ENCODE measurements around the gene HMX1. TPM values are rescaled to one million over a fixed set of nuclear protein-coding genes. Genes with fewer than 3 reads are reported as not detected.

Gene HMX1
- total RNA-seq, 4 donors from 2014 or later, result 2.6 TPM; not detected in 3

- Histone ChIP-seq H3K4me3 (replicated peaks in 1 of 3) (no peak overlapping the region), H3K27me3 (no peaks in the 10 kb centered on the region), H3K4me1 (no peaks in the 10 kb centered on the region), H3K36me3 (no peaks in the 10 kb centered on the region), H3K9me3 (no peaks in the 10 kb centered on the region), H3K27ac (no peak overlapping the region)
- 40 to 48% methylated on average over 9 of the region's 9 CpGs for WGBS, 2 donors
- intact Hi-C loops (cut with DNase I), result no loop called here
- TF ChIP-seq POLR2A (IDR thresholded peaks at IDR 0.05), result no peak
- TF ChIP-seq CTCF (IDR thresholded peaks at IDR 0.05), result no peak
- no peak for DNase-seq
Observed at GRCh38 chr4:8909548-8909947, 37.9 kb upstream of the HMX1 start.

- DNase-seq, result no peak
- H3K4me3 ChIP-seq (replicated peaks in 1 of 3), result no peak overlapping the region
- no peaks in the 10 kb centered on the region for H3K27me3 ChIP-seq
- WGBS, 2 donors, result 79 to 80% methylated on average over 18 to 19 of the region's 34 CpGs
- H3K4me1 ChIP-seq, result no peaks in the 10 kb centered on the region
- no peak for TF ChIP-seq CTCF (IDR thresholded peaks at IDR 0.05)
- no peak for TF ChIP-seq POLR2A (IDR thresholded peaks at IDR 0.05)
- no peak overlapping the region for H3K27ac ChIP-seq
- intact Hi-C loops (cut with DNase I), result no loop called here
- no peaks in the 10 kb centered on the region for H3K9me3 ChIP-seq
- no peaks in the 10 kb centered on the region for H3K36me3 ChIP-seq
Observed at GRCh38 chr4:8908206-8908893, 36.7 kb upstream of the HMX1 start.

- 68 to 69% methylated on average over 4 of the region's 14 CpGs for WGBS, 2 donors
- H3K27me3 ChIP-seq, result no peaks in the 10 kb centered on the region
Observed at GRCh38 chr4:8907596-8908205, 36.1 kb upstream of the HMX1 start.

GRCh38 chr4:8906991-8907595, 35.5 kb upstream of the HMX1 start:
- 85 to 89% methylated on average over 20 of the region's 22 CpGs for WGBS, 2 donors
- intact Hi-C loops (cut with DNase I), result no loop called here
- H3K9me3 ChIP-seq, result no peaks in the 10 kb centered on the region
- no peak overlapping the region for H3K4me3 ChIP-seq (replicated peaks in 1 of 3)
- no peak for DNase-seq
- no peaks in the 10 kb centered on the region for H3K4me1 ChIP-seq
- no peaks in the 10 kb centered on the region for H3K36me3 ChIP-seq
- no peaks in the 10 kb centered on the region for H3K27me3 ChIP-seq
- no peak overlapping the region for H3K27ac ChIP-seq
- TF ChIP-seq POLR2A (IDR thresholded peaks at IDR 0.05), result no peak
- TF ChIP-seq CTCF (IDR thresholded peaks at IDR 0.05), result no peak

More at GRCh38 chr4:8907596-8908205, 36.1 kb upstream of the HMX1 start:
- intact Hi-C loops (cut with DNase I), result no loop called here
- no peak overlapping the region for H3K27ac ChIP-seq
- DNase-seq, result no peak
- no peak for TF ChIP-seq CTCF (IDR thresholded peaks at IDR 0.05)
- TF ChIP-seq POLR2A (IDR thresholded peaks at IDR 0.05), result no peak
- no peaks in the 10 kb centered on the region for H3K9me3 ChIP-seq
- no peaks in the 10 kb centered on the region for H3K36me3 ChIP-seq
- H3K4me1 ChIP-seq, result no peaks in the 10 kb centered on the region
- H3K4me3 ChIP-seq (replicated peaks in 1 of 3), result no peak overlapping the region

GRCh38 chr4:8906668-8906970, 35.0 kb upstream of the HMX1 start:
- Histone ChIP-seq H3K27me3 (no peaks in the 10 kb centered on the region), H3K4me3 (replicated peaks in 1 of 3) (no peak overlapping the region), H3K36me3 (no peaks in the 10 kb centered on the region), H3K27ac (no peak overlapping the region), H3K9me3 (no peaks in the 10 kb centered on the region), H3K4me1 (no peaks in the 10 kb centered on the region)
- intact Hi-C loops (cut with DNase I), result no loop called here
- TF ChIP-seq POLR2A (IDR thresholded peaks at IDR 0.05), result no peak
- no peak for TF ChIP-seq CTCF (IDR thresholded peaks at IDR 0.05)
- WGBS, 2 donors, result 75 to 79% methylated on average over 8 of the region's 8 CpGs
- no peak for DNase-seq

All from thyroid gland (tissue), 4 donors.